ENCODE results near the gene NKAIN4. TPM values are rescaled to one million over a fixed set of nuclear protein-coding genes. Genes with fewer than 3 reads are reported as not detected.

The NKAIN4 gene
- total RNA-seq, 1 experiment from 2014 or later = 3.0 TPM

DNA sequence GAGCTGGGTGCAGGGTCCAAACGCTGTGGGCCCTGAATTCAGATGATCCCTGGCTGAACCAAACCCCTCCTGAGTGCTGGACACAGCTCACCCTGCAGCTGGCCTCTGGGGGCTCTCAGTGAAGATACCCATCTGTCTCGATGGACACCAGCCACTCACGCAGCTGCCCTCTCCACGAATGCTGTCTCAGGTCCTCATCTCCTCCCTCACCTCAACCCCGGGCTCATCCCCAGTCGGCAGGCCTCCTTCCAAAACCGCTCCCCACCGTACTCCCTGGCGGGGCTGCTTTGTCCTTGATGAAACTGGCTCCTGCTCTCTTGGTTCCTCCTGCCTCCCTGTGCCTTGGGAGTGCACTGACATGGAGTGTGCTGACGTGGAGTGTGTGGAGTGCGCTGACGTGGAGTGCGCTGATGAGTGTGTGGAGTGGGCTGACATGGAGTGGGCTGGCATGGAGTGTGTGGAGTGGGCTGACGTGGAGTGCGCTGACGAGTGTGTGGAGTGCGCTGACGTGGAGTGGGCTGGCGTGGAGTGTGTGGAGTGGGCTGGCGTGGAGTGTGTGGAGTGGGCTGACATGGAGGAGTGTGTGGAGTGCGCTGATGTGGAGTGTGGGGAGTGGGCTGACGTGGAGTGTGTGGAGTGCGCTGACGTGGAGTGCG is 34.3 kb downstream of the NKAIN4 start:
- H3K4me3 ChIP-seq (ENCODE audit: insufficient read depth, low read depth, low read length) = no peak overlapping the region
- H3K36me3 ChIP-seq (replicated peaks; ENCODE audit: control insufficient read depth, insufficient read depth, low read length) = no peaks in the 10 kb centered on the region; the same call in 1 of the 2 replicates
- no peaks in the 10 kb centered on the region for H3K27me3 ChIP-seq (ENCODE audit: control insufficient read depth, insufficient read depth, low read length)
- DNase-seq = no peak

- no peak for DNase-seq
- Histone ChIP-seq H3K36me3 (replicated peaks; ENCODE audit: control insufficient read depth, insufficient read depth, low read length) (peaks cover 4% of the 10 kb centered on the region), H3K27me3 (ENCODE audit: control insufficient read depth, insufficient read depth, low read length) (no peaks in the 10 kb centered on the region), H3K4me3 (ENCODE audit: insufficient read depth, low read depth, low read length) (no peak overlapping the region)
Measured at GRCh38 chr20:63219447-63219821, 34.8 kb downstream of the NKAIN4 start.

- Histone ChIP-seq H3K36me3 (replicated peaks; ENCODE audit: control insufficient read depth, insufficient read depth, low read length) (peaks cover 6% of the 10 kb centered on the region), H3K27me3 (ENCODE audit: control insufficient read depth, insufficient read depth, low read length) (no peaks in the 10 kb centered on the region), H3K4me3 (ENCODE audit: insufficient read depth, low read depth, low read length) (no peak overlapping the region)
- DNase-seq = no peak
Measured at GRCh38 chr20:63218701-63219446, 35.4 kb downstream of the NKAIN4 start.

GRCh38 chr20:63217706-63218105 is 36.6 kb downstream of the NKAIN4 start:
- no peak for DNase-seq
- Histone ChIP-seq H3K27me3 (ENCODE audit: control insufficient read depth, insufficient read depth, low read length) (no peaks in the 10 kb centered on the region), H3K4me3 (ENCODE audit: insufficient read depth, low read depth, low read length) (no peak overlapping the region), H3K36me3 (replicated peaks; ENCODE audit: control insufficient read depth, insufficient read depth, low read length) (peaks cover 14% of the 10 kb centered on the region)

DNA sequence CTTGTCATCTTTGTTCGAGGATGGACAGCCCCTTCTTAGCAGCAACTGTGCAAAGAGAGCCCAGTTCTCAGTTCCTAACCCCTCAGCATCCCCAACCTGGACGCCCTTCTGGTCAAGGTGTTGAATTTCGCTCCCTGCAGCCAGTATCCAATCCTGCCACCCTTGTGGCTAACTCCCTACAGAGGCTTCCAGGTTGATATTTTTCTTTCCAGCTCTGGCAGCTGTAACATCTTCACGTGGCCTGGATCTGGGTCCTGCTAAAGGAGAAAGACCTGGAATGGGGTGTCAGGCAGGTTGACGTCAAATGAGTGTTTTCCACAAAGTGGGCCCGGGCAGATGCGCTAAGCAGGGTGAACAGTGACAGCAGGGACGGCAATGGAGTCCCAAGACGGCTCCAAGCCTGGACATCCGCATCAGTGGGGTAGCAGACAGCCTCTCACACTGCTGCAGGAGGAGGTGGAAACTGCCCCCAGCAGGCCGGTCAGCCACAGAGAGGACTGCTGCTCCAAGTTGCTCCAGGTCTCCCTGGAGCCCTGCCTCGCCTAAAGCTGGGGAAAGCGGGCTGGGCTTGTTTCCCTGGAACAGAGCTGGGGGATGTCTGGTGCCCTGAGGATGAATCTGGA is 37.3 kb downstream of the NKAIN4 start:
- peak; percentile 78 for DNase-seq
- Histone ChIP-seq H3K27me3 (ENCODE audit: control insufficient read depth, insufficient read depth, low read length) (no peaks in the 10 kb centered on the region), H3K4me3 (ENCODE audit: insufficient read depth, low read depth, low read length) (peak overlapping the region; percentile 80), H3K36me3 (replicated peaks; ENCODE audit: control insufficient read depth, insufficient read depth, low read length) (peaks cover 19% of the 10 kb centered on the region)

- peak within 1 kb of the TSS; percentile 80 for H3K4me3 ChIP-seq (ENCODE audit: insufficient read depth, low read depth, low read length)
- H3K27me3 ChIP-seq (ENCODE audit: control insufficient read depth, insufficient read depth, low read length) = no peaks in the 10 kb centered on the region
- H3K36me3 ChIP-seq (replicated peaks; ENCODE audit: control insufficient read depth, insufficient read depth, low read length) = peaks cover 23% of the 10 kb centered on the region
- DNase-seq = peak; percentile 100
Measured at GRCh38 chr20:63216041-63216848, 38.0 kb downstream of the NKAIN4 start, which contains the start of gene YTHDF1. TSS of gene YTHDF1 (minus strand) at chr20:63216131. CDS start at chr20:63215892, 239 bp downstream.

DNA sequence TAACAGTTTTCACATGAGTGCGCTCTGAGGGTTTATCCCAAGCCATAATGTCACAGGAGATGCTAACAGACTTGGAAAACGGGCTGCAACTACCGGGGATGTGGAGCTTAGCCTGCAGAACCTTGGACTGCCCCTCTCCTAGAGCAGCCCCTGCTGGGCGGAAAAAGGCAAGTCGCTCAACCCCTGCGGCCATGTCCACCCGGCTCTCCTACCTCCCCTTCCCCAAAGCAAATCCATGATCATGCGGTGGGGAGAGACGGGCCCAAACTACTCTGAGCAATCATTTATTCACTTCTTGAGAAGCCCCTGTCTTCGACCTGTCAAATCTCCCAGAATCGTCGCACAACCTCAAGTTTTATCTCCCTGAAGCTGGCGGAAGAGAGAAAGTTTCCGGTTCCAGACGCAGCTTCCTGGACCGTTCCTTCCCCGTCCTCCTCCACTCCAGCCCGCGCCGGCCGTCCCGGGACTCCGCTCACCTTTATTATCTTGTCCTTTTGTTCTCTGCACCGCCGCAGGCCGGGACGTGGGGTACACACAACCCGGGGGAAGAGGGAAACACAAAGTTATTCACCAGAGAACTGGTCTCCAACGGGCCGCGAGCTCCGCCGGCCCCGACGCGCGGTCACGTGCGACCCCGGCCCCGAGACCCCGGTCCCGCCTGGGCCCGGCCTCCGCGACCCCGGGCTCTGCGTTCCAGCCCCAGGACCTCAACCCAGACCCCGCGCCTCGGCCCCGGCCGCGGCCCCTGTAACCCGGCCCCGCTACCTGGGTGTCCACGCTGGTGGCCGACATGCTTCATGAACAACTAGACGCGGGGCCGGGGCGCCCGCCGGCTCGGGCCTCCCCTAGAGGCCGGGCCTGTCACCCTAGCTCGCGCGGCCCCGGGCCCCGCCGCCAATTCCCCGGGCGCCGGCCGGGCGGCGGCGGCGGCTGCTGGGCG is 38.9 kb downstream of the NKAIN4 start:
- H3K27me3 ChIP-seq (ENCODE audit: control insufficient read depth, insufficient read depth, low read length) = no peaks in the 10 kb centered on the region
- DNase-seq = peak; percentile 91
- H3K4me3 ChIP-seq (ENCODE audit: insufficient read depth, low read depth, low read length) = peak overlapping the region; percentile 73
- H3K36me3 ChIP-seq (replicated peaks; ENCODE audit: control insufficient read depth, insufficient read depth, low read length) = peaks cover 24% of the 10 kb centered on the region

DNA sequence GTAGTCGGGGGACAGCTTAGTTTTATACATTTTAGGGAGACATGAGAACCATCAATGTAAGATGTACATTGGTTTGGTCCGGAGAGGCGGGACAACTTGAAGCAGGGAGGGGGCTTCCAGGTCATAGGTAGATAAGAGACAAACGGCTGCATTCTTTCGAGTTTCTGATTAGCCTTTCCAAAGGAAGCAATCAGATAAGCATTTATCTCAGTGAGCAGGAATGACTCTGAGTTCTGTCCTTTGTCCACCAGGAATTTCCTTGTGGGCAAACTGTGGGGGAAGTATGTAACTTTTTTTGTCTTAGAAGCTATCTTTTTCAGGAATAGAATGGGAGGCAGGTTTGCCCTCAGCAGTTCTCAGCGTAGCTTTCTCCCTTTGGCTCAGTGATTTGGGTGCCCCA is 39.7 kb downstream of the NKAIN4 start:
- Histone ChIP-seq H3K27me3 (ENCODE audit: control insufficient read depth, insufficient read depth, low read length) (no peaks in the 10 kb centered on the region), H3K36me3 (replicated peaks; ENCODE audit: control insufficient read depth, insufficient read depth, low read length) (peaks cover 29% of the 10 kb centered on the region), H3K4me3 (ENCODE audit: insufficient read depth, low read depth, low read length) (peak overlapping the region; percentile 73; the same call in 1 of the 2 replicates)
- DNase-seq = no peak

DNA sequence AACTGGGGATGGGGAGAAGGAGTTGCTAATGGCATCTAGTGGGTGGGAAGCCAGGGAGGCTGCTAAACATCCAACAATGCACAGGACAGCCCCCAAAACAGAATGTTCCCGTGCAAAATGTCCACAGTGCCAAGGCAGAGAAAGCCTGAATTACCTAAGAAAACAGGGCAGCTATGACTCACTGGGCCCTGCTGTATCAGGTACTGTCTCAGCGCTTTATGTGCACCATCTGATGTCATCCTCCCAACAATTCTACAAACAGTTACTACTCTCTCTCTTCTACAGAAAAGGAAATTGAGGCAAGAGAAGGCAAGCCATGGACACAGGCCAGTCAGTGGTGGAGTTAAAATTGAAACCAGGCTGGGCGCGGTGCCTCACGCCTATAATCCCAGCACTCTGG is 41.5 kb downstream of the NKAIN4 start:
- Histone ChIP-seq H3K4me3 (ENCODE audit: insufficient read depth, low read depth, low read length) (no peak overlapping the region), H3K27me3 (ENCODE audit: control insufficient read depth, insufficient read depth, low read length) (no peaks in the 10 kb centered on the region), H3K36me3 (replicated peaks; ENCODE audit: control insufficient read depth, insufficient read depth, low read length) (peaks cover 37% of the 10 kb centered on the region)
- DNase-seq = no peak

DNA sequence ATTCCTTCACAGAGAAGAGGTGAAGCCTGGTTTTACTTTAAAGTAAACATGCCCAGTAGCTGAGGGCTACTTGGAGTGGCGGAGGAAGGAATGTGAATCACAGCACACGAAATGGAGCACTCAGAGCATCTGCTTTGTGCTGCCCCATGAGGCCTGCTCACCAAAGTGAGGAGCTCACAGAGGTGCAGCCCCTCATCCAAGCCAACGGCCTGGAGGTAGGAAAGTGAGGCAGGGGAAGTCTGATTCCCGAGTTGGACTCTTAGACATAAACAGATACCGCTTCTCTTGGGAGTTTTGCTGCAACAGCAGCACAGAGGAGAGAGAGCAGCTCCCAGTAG is 41.9 kb downstream of the NKAIN4 start:
- Histone ChIP-seq H3K27me3 (ENCODE audit: control insufficient read depth, insufficient read depth, low read length) (no peaks in the 10 kb centered on the region), H3K36me3 (replicated peaks; ENCODE audit: control insufficient read depth, insufficient read depth, low read length) (peaks cover 40% of the 10 kb centered on the region), H3K4me3 (ENCODE audit: insufficient read depth, low read depth, low read length) (no peak overlapping the region)
- no peak for DNase-seq

GRCh38 chr20:63210011-63210605 is 44.2 kb downstream of the NKAIN4 start:
- Histone ChIP-seq H3K36me3 (replicated peaks; ENCODE audit: control insufficient read depth, insufficient read depth, low read length) (peaks cover 47% of the 10 kb centered on the region), H3K4me3 (ENCODE audit: insufficient read depth, low read depth, low read length) (no peak overlapping the region), H3K27me3 (ENCODE audit: control insufficient read depth, insufficient read depth, low read length) (no peaks in the 10 kb centered on the region)
- DNase-seq = no peak

- H3K36me3 ChIP-seq (replicated peaks; ENCODE audit: control insufficient read depth, insufficient read depth, low read length) = peaks cover 50% of the 10 kb centered on the region
- no peak for DNase-seq
- no peak overlapping the region for H3K4me3 ChIP-seq (ENCODE audit: insufficient read depth, low read depth, low read length)
- no peaks in the 10 kb centered on the region for H3K27me3 ChIP-seq (ENCODE audit: control insufficient read depth, insufficient read depth, low read length)
Measured at GRCh38 chr20:63208346-63208909, 45.8 kb downstream of the NKAIN4 start.

- no peaks in the 10 kb centered on the region for H3K27me3 ChIP-seq (ENCODE audit: control insufficient read depth, insufficient read depth, low read length)
- peaks cover 51% of the 10 kb centered on the region for H3K36me3 ChIP-seq (replicated peaks; ENCODE audit: control insufficient read depth, insufficient read depth, low read length)
- no peak for DNase-seq
- no peak overlapping the region for H3K4me3 ChIP-seq (ENCODE audit: insufficient read depth, low read depth, low read length)
Measured at GRCh38 chr20:63206878-63207277, 47.4 kb downstream of the NKAIN4 start.

Data from H7 (cell line).